Uterus (tissue), 4 donors: ENCODE measurements around the gene POMGNT2. TPM values are rescaled to one million over a fixed set of nuclear protein-coding genes. Genes with fewer than 3 reads are reported as not detected.

Experiments used
- DNase-seq, 2 donors: peaks; one replicate each; pipeline ENCODE4 v3.0.0-alpha.2; 2019 to 2020
- H3K27ac ChIP-seq, 2 donors: fragments of 200-600 bp; sonication (generic); 1 replicate in 1 of 2; 2 replicates in 1 of 2; pipeline ENCODE4 v1.5.1; 2016 to 2018
- H3K27me3 ChIP-seq, 2 donors: fragments of 200-600 bp; sonication (generic); one replicate each; pipeline ENCODE4 v1.5.1; 2018 to 2019; ENCODE audit warnings: control low read depth in 1 of 2
- H3K36me3 ChIP-seq, 2 donors: fragments of 200-600 bp; sonication (generic); one replicate each; pipeline ENCODE4 v1.5.1; 2019; ENCODE audit warnings: control low read depth in 1 of 2
- H3K4me1 ChIP-seq, 2 donors: fragments of 200-600 bp; sonication (generic); one replicate each; pipeline ENCODE4 v1.5.1; 2018 to 2019; ENCODE audit warnings: control low read depth in 1 of 2
- H3K4me3 ChIP-seq, 2 donors: fragments of 200-600 bp; sonication (generic); 1 replicate in 1 of 2; 2 replicates in 1 of 2; pipeline ENCODE4 v1.5.1; 2018 to 2019; ENCODE audit warnings: mild to moderate bottlenecking in 1 of 2
- H3K9me3 ChIP-seq, 2 donors: fragments of 200-600 bp; sonication (generic); one replicate each; pipeline ENCODE4 v1.5.1; 2019; ENCODE audit warnings: control low read depth in 1 of 2
- POLR2A ChIP-seq, 2 donors: fragments of 450-650 bp; IDR thresholded peaks; one replicate each; pipeline ENCODE4 v1.6.1; 2016; ENCODE audit warnings: antibody characterized with exemption in 2 of 2, mild to moderate bottlenecking in 1 of 2, moderate library complexity in 1 of 2
- intact Hi-C: fragments of 100-400 bp; cut with DNase I; formaldehyde crosslinking; loops from one replicate; pipeline ENCODE4 v1.15.1; 2023; ENCODE audit warnings: low total_unique reads
- total RNA-seq, 4 donors: library from RNA; depleted of rRNA in 3 of 4; stranded (reverse); fragments of >200 nt in 3 of 4; gene quantifications; one replicate each; pipeline versions ENCODE4 v1.1.0 to v1.2.4, GENCODE V29; 2014 to 2023
- TF ChIP-seq, protein P1 (sequence below), 4 experiments: fragments of 200-600 bp in 2 of 4; fragments of 450-650 bp in 2 of 4; sonication (generic) in 2 of 4; IDR thresholded peaks; one replicate each; pipeline ENCODE4 v1.5.1; 2016 to 2019; ENCODE audit warnings: antibody characterized with exemption in 4 of 4, mild to moderate bottlenecking in 2 of 4, moderate library complexity in 1 of 4
- donor health status: DM: yes; HTN: yes; CAD: no.

Gene POMGNT2
- total RNA-seq, 4 donors from 2014 or later = 17.6 to 103 (median 57.7) TPM

DNA sequence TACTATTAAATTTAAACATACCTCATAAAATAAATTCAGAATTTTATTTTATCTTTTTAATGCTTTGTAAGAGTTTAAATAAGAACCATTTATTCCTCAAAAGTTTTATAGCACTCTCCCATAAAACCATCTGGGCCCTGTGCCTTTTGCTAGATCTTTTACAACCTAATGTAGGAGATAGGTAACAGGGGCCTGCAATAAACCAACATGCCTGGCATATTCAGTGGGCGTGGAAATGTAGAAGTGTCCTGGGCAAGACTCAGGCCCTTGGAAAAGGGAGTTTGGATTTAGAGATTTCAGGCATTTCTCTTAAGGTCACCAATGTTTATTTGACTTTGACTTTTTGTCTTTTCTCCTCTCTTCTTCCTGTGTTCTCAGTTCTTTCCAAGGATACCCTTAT lies 46.4 kb downstream of the POMGNT2 start:
- Histone ChIP-seq H3K27ac (no peak overlapping the region), H3K4me3 (no peak overlapping the region), H3K9me3 (no peaks in the 10 kb centered on the region), H3K4me1 (no peaks in the 10 kb centered on the region), H3K27me3 (no peaks in the 10 kb centered on the region), H3K36me3 (no peaks in the 10 kb centered on the region)
- DNase-seq = no peak
- intact Hi-C loops = no loop called here
- no peak for TF ChIP-seq POLR2A (IDR thresholded peaks at IDR 0.05)
- TF ChIP-seq, protein P1, sequence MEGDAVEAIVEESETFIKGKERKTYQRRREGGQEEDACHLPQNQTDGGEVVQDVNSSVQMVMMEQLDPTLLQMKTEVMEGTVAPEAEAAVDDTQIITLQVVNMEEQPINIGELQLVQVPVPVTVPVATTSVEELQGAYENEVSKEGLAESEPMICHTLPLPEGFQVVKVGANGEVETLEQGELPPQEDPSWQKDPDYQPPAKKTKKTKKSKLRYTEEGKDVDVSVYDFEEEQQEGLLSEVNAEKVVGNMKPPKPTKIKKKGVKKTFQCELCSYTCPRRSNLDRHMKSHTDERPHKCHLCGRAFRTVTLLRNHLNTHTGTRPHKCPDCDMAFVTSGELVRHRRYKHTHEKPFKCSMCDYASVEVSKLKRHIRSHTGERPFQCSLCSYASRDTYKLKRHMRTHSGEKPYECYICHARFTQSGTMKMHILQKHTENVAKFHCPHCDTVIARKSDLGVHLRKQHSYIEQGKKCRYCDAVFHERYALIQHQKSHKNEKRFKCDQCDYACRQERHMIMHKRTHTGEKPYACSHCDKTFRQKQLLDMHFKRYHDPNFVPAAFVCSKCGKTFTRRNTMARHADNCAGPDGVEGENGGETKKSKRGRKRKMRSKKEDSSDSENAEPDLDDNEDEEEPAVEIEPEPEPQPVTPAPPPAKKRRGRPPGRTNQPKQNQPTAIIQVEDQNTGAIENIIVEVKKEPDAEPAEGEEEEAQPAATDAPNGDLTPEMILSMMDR (IDR thresholded peaks at IDR 0.05) = no peak

DNA sequence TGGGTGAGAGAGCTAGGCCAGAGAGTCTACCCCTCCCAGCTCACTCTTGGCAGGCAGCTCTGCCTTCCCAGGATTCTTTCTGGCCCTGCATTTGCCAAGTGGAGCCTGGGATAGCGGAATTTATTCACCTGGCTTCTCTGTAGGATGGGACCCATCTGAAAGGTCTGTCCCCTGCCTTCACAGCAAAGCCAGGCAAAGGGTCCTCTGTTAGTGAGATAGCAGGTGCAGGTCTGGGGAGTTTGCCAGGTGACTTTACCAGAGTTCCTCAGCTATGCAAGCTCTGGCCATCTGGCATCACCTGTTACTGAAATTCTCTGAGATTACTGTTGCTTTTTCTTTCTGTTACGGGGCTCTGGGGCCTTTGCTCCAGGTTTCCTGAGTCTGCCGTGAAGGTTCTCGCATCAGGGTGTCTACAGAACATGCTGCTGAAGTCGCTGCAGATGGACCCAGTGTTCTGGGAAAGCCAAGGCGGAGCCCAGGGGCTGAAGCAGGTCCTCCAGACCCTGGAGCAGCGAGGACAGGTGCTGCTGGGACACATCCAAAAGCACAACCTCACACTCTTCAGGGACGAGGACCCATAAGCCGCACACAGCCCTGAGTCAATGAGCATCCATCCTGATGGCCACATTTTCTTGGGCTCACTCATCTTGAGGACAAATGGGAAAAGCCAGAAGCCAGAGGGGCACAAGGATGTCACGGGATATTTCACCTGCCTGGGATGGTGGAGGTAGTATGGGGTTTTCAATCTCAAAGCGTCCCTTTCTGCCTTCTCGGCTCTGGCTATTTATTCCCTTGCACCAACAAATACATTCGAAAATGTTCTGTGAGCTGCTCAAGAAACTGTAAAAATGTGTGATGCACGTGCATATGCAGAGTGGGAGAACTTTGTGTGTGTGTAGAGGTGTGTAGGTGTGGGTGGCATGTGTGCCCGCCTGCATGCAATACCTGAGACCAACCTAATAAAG lies 49.8 kb downstream of the POMGNT2 start:
- Histone ChIP-seq H3K27ac (no peak overlapping the region), H3K4me1 (no peaks in the 10 kb centered on the region), H3K27me3 (no peaks in the 10 kb centered on the region), H3K36me3 (no peaks in the 10 kb centered on the region), H3K4me3 (no peak overlapping the region), H3K9me3 (no peaks in the 10 kb centered on the region)
- intact Hi-C loops = no loop called here
- DNase-seq = no peak
- no peak for TF ChIP-seq POLR2A (IDR thresholded peaks at IDR 0.05)
- TF ChIP-seq, protein P1 (IDR thresholded peaks at IDR 0.05) = no peak

DNA sequence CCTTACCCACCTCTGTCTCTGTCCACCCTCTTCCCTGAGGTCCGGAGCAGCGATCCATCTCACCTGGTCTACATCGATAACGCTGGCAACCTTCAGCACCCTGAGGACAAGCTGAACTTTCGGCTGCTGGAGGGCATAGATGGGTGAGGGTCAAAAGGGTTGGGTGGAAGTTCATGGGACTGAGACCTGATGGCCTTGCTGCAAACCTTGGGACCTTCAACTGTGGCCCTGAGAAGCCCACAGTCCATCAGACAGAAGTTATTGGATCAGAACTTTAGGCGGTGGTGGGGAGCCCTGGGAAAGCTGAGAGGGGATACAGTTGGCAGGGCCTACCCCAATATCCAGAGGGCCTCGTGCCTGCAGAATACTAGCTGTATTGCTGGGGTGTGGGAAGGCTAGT lies 50.5 kb downstream of the POMGNT2 start:
- Histone ChIP-seq H3K9me3 (peaks cover 0 to 2% of the 10 kb centered on the region in 2 donors), H3K27me3 (no peaks in the 10 kb centered on the region), H3K4me1 (no peaks in the 10 kb centered on the region), H3K27ac (no peak overlapping the region), H3K36me3 (no peaks in the 10 kb centered on the region), H3K4me3 (no peak overlapping the region)
- intact Hi-C loops = no loop called here
- no peak for TF ChIP-seq POLR2A (IDR thresholded peaks at IDR 0.05)
- TF ChIP-seq, protein P1 (IDR thresholded peaks at IDR 0.05) = no peak
- no peak for DNase-seq

DNA sequence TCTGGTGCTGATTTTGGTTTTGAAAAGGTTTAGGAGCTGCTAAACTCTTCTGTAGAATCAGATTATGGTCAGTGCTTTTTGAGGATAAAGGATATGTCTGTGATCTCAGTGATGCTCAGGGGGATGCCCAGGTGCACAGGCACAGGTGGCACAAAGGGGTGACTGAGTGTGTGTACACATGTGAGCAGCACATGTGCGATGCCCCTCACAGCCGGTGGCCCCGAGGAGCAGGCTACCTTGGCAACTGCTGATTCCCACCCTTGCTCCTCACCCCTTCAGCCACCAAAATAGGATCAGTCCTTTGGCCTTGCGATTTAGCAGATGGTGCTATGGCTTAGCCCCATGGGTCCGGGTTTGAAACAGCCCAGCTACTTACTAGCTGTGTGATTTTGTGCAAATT lies 51.1 kb downstream of the POMGNT2 start:
- TF ChIP-seq, protein P1 (IDR thresholded peaks at IDR 0.05) = no peak
- TF ChIP-seq POLR2A (IDR thresholded peaks at IDR 0.05) = no peak
- Histone ChIP-seq H3K27me3 (no peaks in the 10 kb centered on the region), H3K9me3 (peaks cover 0 to 7% of the 10 kb centered on the region in 2 donors), H3K4me3 (no peak overlapping the region), H3K36me3 (no peaks in the 10 kb centered on the region), H3K27ac (no peak overlapping the region), H3K4me1 (no peaks in the 10 kb centered on the region)
- intact Hi-C loops = no loop called here
- no peak for DNase-seq

DNA sequence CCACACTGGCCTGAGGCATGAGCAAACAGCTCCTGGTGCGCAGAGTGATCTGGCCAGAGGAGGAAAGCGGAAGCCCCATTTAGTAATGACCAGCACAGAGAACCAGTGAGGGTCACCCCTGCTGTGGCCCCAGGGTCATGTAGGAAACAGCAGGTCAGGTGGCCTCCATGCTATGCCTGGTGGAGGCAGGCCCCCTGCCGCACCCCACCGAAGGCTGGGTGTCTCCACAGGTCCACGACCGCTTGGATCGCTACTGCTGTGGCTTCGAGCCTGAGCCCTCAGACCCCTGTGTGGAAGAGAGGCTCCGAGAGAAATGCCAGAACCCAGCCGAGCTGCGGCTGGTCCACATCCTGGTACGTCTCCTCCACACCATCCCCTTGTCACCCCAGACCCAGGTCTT lies 52.6 kb downstream of the POMGNT2 start:
- Histone ChIP-seq H3K27ac (no peak overlapping the region), H3K9me3 (peaks cover 0 to 14% of the 10 kb centered on the region in 2 donors), H3K27me3 (no peaks in the 10 kb centered on the region), H3K4me3 (no peak overlapping the region), H3K36me3 (no peaks in the 10 kb centered on the region), H3K4me1 (no peaks in the 10 kb centered on the region)
- intact Hi-C loops = no loop called here
- TF ChIP-seq, protein P1 (IDR thresholded peaks at IDR 0.05) = no peak
- TF ChIP-seq POLR2A (IDR thresholded peaks at IDR 0.05) = no peak
- DNase-seq = no peak
